Nephron (organoid): ENCODE data around the gene KIF2A.

Source experiments
- H3K27ac Mint-ChIP-seq, 3 experiments: 2 replicates each; pipeline ENCODE4 v1.8.0; 2020; ENCODE audit warnings: mixed read lengths in 3 of 3, mild to moderate bottlenecking in 2 of 3, moderate library complexity in 1 of 3
- H3K27me3 Mint-ChIP-seq: 2 replicates; pipeline ENCODE4 v1.8.0; 2021; ENCODE audit warnings: low read depth, mild to moderate bottlenecking, moderate library complexity, mixed read lengths
- H3K36me3 Mint-ChIP-seq: 2 replicates; pipeline ENCODE4 v1.8.0; 2020; ENCODE audit warnings: low read depth, mixed read lengths
- H3K4me1 Mint-ChIP-seq: 2 replicates; pipeline ENCODE4 v1.8.0; 2020; ENCODE audit warnings: mixed read lengths
- H3K4me3 Mint-ChIP-seq, 3 experiments: 2 replicates each; pipeline ENCODE4 v1.8.0; 2020; ENCODE audit warnings: mild to moderate bottlenecking in 3 of 3, mixed read lengths in 3 of 3, moderate library complexity in 2 of 3
- H3K9me3 Mint-ChIP-seq: 2 replicates; pipeline ENCODE4 v1.8.0; 2020; ENCODE audit warnings: mixed read lengths
- TF ChIP-seq, protein P1 (sequence below), 3 experiments: fragments of 200-600 bp; sonication (generic); IDR thresholded peaks; one replicate each; pipeline ENCODE4 v1.5.0; 2021; ENCODE audit warnings: antibody characterized with exemption in 3 of 3; ENCODE audit not compliant: unreplicated experiment in 3 of 3

The KIF2A gene

DNA sequence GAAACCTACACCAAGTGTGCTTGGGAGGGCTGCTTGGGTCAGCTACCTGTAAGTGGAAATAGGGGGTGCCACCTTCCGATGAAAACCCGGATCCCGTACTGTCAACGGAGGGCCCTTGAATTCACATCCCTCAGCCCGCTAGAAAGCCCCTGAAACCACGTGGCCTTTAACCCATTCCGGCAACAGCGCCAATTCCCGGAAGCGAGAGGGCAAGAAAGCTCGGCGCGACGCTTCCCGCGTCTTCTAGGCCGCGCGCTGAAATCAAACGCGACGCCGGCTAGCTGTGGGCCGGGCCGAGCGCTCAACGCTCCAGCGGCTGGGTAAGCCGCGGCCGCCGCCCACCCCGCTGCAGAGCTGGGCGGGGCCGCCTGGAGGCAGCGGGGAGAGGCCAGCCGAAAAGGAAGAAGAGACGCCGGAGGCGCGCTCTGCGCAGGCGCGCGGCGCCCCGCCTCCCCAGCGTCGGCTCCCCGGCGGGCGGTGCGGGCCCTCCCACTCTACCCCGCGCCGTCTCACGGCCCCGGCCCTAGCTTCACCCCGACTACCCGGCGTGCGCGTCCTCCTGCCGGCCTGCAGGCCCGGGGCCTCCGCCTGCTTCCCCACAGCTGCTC is at the start of gene KIF2A:
KIF2A (plus strand) TSS at position 492 of the 608 bp plus-strand sequence. CDS start 267 bp downstream, outside the sequence.
- peak within 1 kb of the TSS; percentile 92 to 97 (median 95) for H3K27ac Mint-ChIP-seq
- peaks cover 6% of the 10 kb centered on the region for H3K36me3 Mint-ChIP-seq
- H3K4me1 Mint-ChIP-seq, result peaks cover 39% of the 10 kb centered on the region
- H3K4me3 Mint-ChIP-seq, result peak within 1 kb of the TSS; percentile 92 to 98 (median 98)
- H3K27me3 Mint-ChIP-seq, result no peaks in the 10 kb centered on the region
- TF ChIP-seq, protein P1, sequence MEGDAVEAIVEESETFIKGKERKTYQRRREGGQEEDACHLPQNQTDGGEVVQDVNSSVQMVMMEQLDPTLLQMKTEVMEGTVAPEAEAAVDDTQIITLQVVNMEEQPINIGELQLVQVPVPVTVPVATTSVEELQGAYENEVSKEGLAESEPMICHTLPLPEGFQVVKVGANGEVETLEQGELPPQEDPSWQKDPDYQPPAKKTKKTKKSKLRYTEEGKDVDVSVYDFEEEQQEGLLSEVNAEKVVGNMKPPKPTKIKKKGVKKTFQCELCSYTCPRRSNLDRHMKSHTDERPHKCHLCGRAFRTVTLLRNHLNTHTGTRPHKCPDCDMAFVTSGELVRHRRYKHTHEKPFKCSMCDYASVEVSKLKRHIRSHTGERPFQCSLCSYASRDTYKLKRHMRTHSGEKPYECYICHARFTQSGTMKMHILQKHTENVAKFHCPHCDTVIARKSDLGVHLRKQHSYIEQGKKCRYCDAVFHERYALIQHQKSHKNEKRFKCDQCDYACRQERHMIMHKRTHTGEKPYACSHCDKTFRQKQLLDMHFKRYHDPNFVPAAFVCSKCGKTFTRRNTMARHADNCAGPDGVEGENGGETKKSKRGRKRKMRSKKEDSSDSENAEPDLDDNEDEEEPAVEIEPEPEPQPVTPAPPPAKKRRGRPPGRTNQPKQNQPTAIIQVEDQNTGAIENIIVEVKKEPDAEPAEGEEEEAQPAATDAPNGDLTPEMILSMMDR (IDR thresholded peaks at IDR 0.05; ENCODE audit: unreplicated experiment in 3 of 3), result peak in 1 of 3 experiments; percentile 15
- H3K9me3 Mint-ChIP-seq, result no peaks in the 10 kb centered on the region

DNA sequence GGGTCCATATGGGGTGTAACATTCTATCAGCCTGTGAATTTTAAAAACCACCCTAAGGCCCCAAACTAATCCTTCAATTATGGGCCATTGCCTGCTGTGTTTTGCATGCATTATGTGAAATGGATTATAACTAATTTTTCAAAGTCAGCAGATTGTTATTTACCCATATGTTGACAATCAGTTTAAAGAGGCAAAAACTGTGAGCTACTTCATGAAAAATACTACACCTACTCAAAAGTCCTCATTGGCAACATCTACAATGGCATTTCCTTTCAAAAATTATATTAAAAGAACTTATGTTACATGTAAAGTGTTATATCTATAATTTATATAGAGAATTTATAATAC is 49.0 kb upstream of the KIF2A start:
- H3K4me3 Mint-ChIP-seq, result no peak overlapping the region
- no peaks in the 10 kb centered on the region for H3K27me3 Mint-ChIP-seq
- TF ChIP-seq, protein P1 (IDR thresholded peaks at IDR 0.05; ENCODE audit: unreplicated experiment in 3 of 3), result no peak
- peak overlapping the region; percentile 91 to 95 (median 92) for H3K27ac Mint-ChIP-seq
- H3K9me3 Mint-ChIP-seq, result no peaks in the 10 kb centered on the region
- no peaks in the 10 kb centered on the region for H3K36me3 Mint-ChIP-seq
- peaks cover 57% of the 10 kb centered on the region for H3K4me1 Mint-ChIP-seq

DNA sequence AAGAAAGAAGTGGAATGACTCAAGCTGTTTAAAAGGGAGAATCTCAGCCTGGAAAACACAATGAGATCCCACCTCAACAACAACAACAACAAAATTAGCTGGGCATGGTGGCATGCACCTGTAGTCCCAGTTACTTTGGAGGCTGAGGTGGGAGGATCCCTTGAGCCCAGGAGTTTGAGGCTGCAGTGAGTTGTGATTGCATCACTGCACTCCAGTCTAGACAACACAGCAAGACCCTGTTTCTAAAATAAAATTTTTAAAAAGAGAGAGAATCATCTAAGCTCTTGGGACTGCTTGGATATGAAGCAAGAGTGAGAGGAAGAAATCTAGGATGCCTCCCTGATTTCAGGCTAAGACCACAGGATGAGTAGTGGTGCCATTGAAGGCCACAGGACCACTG is 47.4 kb upstream of the KIF2A start:
- Mint-ChIP-seq H3K4me3 (no peak overlapping the region), H3K27ac (peak overlapping the region in 2 of 3 experiments; percentile 25 to 91), H3K36me3 (no peaks in the 10 kb centered on the region), H3K4me1 (peaks cover 57% of the 10 kb centered on the region), H3K27me3 (no peaks in the 10 kb centered on the region), H3K9me3 (no peaks in the 10 kb centered on the region)
- TF ChIP-seq, protein P1 (IDR thresholded peaks at IDR 0.05; ENCODE audit: unreplicated experiment in 3 of 3), result no peak

DNA sequence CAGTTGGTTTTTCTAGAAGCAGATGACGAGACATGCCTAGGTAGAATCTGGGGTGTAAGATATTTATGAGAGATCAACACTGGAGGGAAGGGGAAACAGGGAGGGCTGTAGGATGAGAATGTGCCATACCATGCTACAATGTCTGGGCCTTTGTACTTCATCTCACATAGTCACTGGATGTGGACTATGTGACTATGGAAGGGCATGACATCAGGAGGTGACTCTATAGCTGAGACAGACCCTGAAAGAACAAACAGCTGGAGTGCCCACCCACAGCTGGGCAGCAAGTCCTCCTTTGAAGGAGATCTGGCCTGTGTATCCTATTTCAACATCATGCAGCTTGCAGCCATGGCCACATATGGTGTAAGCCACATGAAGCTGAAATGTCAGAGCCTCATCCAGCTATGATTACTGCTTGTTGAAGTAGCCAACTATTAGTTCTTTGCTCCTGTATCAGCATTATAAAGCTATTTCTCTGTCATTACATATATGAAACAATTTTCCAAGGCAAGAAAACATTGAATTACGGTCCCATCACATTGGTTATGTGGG is 46.2 kb upstream of the KIF2A start:
- TF ChIP-seq, protein P1 (IDR thresholded peaks at IDR 0.05; ENCODE audit: unreplicated experiment in 3 of 3), result no peak
- Mint-ChIP-seq H3K36me3 (no peaks in the 10 kb centered on the region), H3K4me1 (peaks cover 52% of the 10 kb centered on the region), H3K27me3 (no peaks in the 10 kb centered on the region), H3K9me3 (no peaks in the 10 kb centered on the region), H3K27ac (peak overlapping the region; percentile 5 to 91 (median 82)), H3K4me3 (peak overlapping the region in 1 of 3 experiments; percentile 41)

DNA sequence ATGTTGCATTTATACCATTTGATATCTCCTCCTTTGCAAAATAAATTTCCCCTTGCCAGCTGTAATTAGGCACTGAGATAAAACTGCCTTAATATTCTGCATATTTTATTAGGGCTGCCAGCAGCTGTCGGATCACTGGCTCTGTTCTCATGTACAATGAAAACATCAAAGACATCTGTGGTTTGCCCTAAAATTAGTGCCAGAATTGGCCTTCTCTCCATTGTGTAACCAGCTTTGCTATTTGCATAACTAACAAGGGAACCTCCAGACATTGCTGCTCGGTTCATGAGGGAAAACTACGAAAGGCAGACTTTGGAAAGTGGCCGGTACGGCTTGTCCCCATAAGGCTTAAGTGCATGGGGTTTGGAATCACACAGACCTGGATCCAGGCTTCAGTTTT is 45.5 kb upstream of the KIF2A start:
- no peaks in the 10 kb centered on the region for H3K36me3 Mint-ChIP-seq
- H3K4me3 Mint-ChIP-seq, result peak overlapping the region in 2 of 3 experiments; percentile 10 to 40
- TF ChIP-seq, protein P1 (IDR thresholded peaks at IDR 0.05; ENCODE audit: unreplicated experiment in 3 of 3), result no peak
- peak overlapping the region; percentile 40 to 91 (median 79) for H3K27ac Mint-ChIP-seq
- no peaks in the 10 kb centered on the region for H3K9me3 Mint-ChIP-seq
- no peaks in the 10 kb centered on the region for H3K27me3 Mint-ChIP-seq
- H3K4me1 Mint-ChIP-seq, result peaks cover 51% of the 10 kb centered on the region

DNA sequence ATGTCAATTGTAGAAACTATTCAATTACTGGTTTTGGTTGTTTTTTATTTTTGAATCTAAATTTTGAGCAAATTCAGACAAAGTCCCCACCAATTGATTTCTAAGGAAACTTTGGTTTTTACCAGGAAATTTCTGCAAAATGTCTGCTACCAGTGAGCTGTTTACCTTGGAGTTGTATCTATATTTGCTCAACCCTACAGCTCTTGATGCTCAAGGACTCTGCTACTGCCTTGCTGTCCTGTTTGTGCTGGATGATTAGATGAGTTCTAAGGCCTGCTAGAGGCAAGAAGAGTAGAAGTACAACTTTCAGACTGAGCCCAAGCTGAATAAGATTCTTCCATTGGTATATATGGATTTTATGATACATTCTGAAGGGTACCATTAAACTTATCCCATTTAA is 42.6 kb upstream of the KIF2A start:
- Mint-ChIP-seq H3K9me3 (no peaks in the 10 kb centered on the region), H3K27me3 (no peaks in the 10 kb centered on the region), H3K27ac (no peak overlapping the region), H3K36me3 (no peaks in the 10 kb centered on the region), H3K4me1 (peaks cover 60% of the 10 kb centered on the region), H3K4me3 (no peak overlapping the region)
- TF ChIP-seq, protein P1 (IDR thresholded peaks at IDR 0.05; ENCODE audit: unreplicated experiment in 3 of 3), result no peak
